ENCODE measurements around the gene PIGU.

DNA sequence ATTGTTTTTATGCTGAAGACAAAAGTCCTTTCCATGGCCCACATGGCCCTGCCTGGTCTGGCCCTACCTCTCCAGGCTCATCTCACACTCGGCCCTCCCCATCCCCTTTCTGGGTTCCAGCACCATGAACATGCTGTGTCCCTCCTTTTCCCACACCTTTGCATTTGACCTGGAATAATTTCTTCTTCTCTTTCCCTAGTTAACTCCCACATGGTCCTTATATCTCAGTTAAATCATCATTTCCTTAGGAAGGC lies 38.9 kb downstream of the PIGU start:
- TF ChIP-seq, protein P1, sequence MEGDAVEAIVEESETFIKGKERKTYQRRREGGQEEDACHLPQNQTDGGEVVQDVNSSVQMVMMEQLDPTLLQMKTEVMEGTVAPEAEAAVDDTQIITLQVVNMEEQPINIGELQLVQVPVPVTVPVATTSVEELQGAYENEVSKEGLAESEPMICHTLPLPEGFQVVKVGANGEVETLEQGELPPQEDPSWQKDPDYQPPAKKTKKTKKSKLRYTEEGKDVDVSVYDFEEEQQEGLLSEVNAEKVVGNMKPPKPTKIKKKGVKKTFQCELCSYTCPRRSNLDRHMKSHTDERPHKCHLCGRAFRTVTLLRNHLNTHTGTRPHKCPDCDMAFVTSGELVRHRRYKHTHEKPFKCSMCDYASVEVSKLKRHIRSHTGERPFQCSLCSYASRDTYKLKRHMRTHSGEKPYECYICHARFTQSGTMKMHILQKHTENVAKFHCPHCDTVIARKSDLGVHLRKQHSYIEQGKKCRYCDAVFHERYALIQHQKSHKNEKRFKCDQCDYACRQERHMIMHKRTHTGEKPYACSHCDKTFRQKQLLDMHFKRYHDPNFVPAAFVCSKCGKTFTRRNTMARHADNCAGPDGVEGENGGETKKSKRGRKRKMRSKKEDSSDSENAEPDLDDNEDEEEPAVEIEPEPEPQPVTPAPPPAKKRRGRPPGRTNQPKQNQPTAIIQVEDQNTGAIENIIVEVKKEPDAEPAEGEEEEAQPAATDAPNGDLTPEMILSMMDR (IDR thresholded peaks at IDR 0.05) = no peak
- no peak for TF ChIP-seq POLR2AphosphoS5 (IDR thresholded peaks at IDR 0.05)
- no peak for TF ChIP-seq POLR2A (IDR thresholded peaks at IDR 0.05)
- no peak for TF ChIP-seq EP300 (IDR thresholded peaks at IDR 0.05)

Data from stomach (tissue), 4 donors.